Measurements from ENCODE around the gene NEIL3.

DNA sequence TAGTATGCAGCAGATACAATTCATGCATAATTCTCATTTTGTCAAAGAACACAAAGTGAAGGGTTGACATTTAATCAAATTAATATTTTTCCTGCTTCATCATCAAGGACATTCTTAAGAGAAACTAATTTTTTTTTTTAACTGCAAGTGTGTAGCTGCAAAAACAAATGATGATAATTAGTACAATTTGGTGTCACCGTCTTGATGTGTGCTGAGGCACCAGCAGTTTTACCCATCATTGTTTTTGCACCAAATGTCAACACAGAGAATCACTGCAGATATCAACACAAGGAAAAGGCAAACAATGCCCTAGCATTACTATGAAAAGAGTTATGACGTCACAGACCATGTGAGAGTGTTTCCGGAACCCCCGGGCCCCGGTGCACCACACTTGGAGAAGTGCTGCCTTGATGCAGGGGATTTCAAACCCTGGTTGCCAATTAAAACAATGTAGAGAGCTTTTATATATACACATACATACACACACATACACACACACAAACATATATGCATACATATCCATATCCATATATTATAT, 76.7 kb downstream of the NEIL3 start:
- TF ChIP-seq EZH2 (optimal IDR thresholded peaks at IDR 0.05; ENCODE audit: low read depth, low read length) (no peak), EZH2phosphoT487 (IDR thresholded peaks at IDR 0.05; ENCODE audit: low read length) (no peak)
- TF ChIP-seq, protein P1, sequence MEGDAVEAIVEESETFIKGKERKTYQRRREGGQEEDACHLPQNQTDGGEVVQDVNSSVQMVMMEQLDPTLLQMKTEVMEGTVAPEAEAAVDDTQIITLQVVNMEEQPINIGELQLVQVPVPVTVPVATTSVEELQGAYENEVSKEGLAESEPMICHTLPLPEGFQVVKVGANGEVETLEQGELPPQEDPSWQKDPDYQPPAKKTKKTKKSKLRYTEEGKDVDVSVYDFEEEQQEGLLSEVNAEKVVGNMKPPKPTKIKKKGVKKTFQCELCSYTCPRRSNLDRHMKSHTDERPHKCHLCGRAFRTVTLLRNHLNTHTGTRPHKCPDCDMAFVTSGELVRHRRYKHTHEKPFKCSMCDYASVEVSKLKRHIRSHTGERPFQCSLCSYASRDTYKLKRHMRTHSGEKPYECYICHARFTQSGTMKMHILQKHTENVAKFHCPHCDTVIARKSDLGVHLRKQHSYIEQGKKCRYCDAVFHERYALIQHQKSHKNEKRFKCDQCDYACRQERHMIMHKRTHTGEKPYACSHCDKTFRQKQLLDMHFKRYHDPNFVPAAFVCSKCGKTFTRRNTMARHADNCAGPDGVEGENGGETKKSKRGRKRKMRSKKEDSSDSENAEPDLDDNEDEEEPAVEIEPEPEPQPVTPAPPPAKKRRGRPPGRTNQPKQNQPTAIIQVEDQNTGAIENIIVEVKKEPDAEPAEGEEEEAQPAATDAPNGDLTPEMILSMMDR (IDR thresholded peaks at IDR 0.05; ENCODE audit: low read length), result no peak

Data from MM.1S (cell line).